ENCODE data around the gene NADK2.

DNA sequence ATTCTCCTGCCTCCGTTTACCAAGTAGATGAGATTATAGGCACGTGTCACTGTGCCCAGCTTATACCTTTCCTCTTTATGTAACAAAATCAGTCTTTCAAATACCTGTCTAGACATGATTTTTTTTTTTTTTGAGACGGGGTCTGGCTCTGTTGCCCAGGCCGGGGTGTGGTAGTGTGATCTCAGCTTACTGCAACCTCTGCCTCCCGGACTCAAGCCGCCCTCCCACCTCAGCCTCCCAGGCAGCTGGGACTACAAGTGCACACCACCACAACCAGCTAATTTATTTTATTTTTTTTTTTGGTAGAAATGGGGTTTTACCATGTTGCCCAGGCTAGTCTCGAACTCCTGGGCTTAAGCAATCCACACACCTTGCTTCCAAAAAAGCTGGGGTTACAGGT, 13.2 kb downstream of the NADK2 start:
- TF ChIP-seq EZH2phosphoT487 (IDR thresholded peaks at IDR 0.05; ENCODE audit: low read length) (no peak), EZH2 (optimal IDR thresholded peaks at IDR 0.05; ENCODE audit: low read depth, low read length) (no peak), CTCF (IDR thresholded peaks at IDR 0.05; ENCODE audit: low read length) (no peak)

All from MM.1S (cell line).